Astrocyte (in vitro differentiated cells and primary cell): ENCODE results near the gene FEM1C. TPM values are rescaled to one million over a fixed set of nuclear protein-coding genes. Genes with fewer than 3 reads are reported as not detected.
A peak's percentile ranks its signal among the peaks of the same experiment; 100 is the strongest.

Experiments
- DNase-seq: peaks from one replicate; pipeline ENCODE4 v3.0.0-alpha.2; 2010; ENCODE audit warnings: low read depth
- FAIRE-seq: peaks from 2 replicates; lab custom pipeline; 2011; peaks lifted over from hg19 to GRCh38; lab: Jason Lieb, UNC
- H2AFZ ChIP-seq: 2 replicates; pipeline ENCODE4 v1.6.0; 2012; ENCODE audit warnings: low read depth, low read length, inconsistent platforms
- H3K27ac ChIP-seq: 2 replicates; pipeline ENCODE4 v1.5.1; 2011; ENCODE audit warnings: low read depth, low read length, inconsistent platforms
- H3K27me3 ChIP-seq: 2 replicates; pipeline ENCODE4 v1.6.0; 2011; ENCODE audit warnings: low read length, inconsistent platforms; ENCODE audit not compliant: insufficient read depth
- H3K36me3 ChIP-seq: 2 replicates; pipeline ENCODE4 v1.5.1; 2011; ENCODE audit warnings: low read length, inconsistent platforms; ENCODE audit not compliant: insufficient read depth
- H3K4me1 ChIP-seq: 2 replicates; pipeline ENCODE4 v1.5.1; 2011; ENCODE audit warnings: low read length, inconsistent platforms; ENCODE audit not compliant: insufficient read depth
- H3K4me2 ChIP-seq: 2 replicates; pipeline ENCODE4 v1.6.0; 2012; ENCODE audit warnings: low read length, inconsistent platforms
- H3K4me3 ChIP-seq: 2 replicates; pipeline ENCODE4 v1.5.1; 2011; ENCODE audit warnings: low read depth, mild to moderate bottlenecking, low read length, inconsistent platforms; ENCODE audit not compliant: insufficient read depth
- H3K79me2 ChIP-seq: 2 replicates; pipeline ENCODE4 v1.6.0; 2012; ENCODE audit warnings: mild to moderate bottlenecking, low read length, inconsistent platforms; ENCODE audit not compliant: insufficient read depth
- H3K9ac ChIP-seq: 2 replicates; pipeline ENCODE4 v1.6.0; 2012; ENCODE audit warnings: mild to moderate bottlenecking, low read length, inconsistent platforms
- H3K9me3 ChIP-seq: 2 replicates; pipeline ENCODE4 v1.5.1; 2012; ENCODE audit warnings: low read depth, mild to moderate bottlenecking, low read length, inconsistent platforms; ENCODE audit not compliant: insufficient read depth
- H4K20me1 ChIP-seq: 2 replicates; pipeline ENCODE4 v1.6.0; 2012; ENCODE audit warnings: low read length, inconsistent platforms; ENCODE audit not compliant: insufficient read depth
- H3K27ac Mint-ChIP-seq: one replicate; pipeline ENCODE4 v1.8.0; 2021; ENCODE audit warnings: mild to moderate bottlenecking, mixed read lengths; ENCODE audit not compliant: unreplicated experiment
- H3K27me3 Mint-ChIP-seq: one replicate; pipeline ENCODE4 v1.8.0; 2021; ENCODE audit warnings: low read depth, mixed read lengths; ENCODE audit not compliant: unreplicated experiment
- H3K36me3 Mint-ChIP-seq: one replicate; pipeline ENCODE4 v1.8.0; 2021; ENCODE audit warnings: low read depth, mixed read lengths; ENCODE audit not compliant: unreplicated experiment
- H3K4me1 Mint-ChIP-seq: one replicate; pipeline ENCODE4 v1.8.0; 2021; ENCODE audit warnings: low read depth, mixed read lengths; ENCODE audit not compliant: unreplicated experiment
- H3K4me3 Mint-ChIP-seq: one replicate; pipeline ENCODE4 v1.8.0; 2021; ENCODE audit warnings: mild to moderate bottlenecking, moderate library complexity, mixed read lengths; ENCODE audit not compliant: unreplicated experiment
- H3K9me3 Mint-ChIP-seq: one replicate; pipeline ENCODE4 v1.8.0; 2021; ENCODE audit warnings: mild to moderate bottlenecking, mixed read lengths; ENCODE audit not compliant: unreplicated experiment
- EZH2 ChIP-seq: IDR thresholded peaks from 2 replicates; pipeline ENCODE4 v1.6.1; 2012; ENCODE audit warnings: mild to moderate bottlenecking, low read length, inconsistent platforms; ENCODE audit not compliant: insufficient read depth
- total RNA-seq: library from RNA; stranded (reverse); gene quantifications from 2 replicates; pipeline ENCODE4 v1.2.1, GENCODE V29; 2021
- TF ChIP-seq, protein P1 (sequence below): IDR thresholded peaks from 2 replicates; pipeline ENCODE4 v1.5.1; 2011; ENCODE audit warnings: low read depth, mild to moderate bottlenecking, inconsistent platforms, low read length, moderate library complexity; ENCODE audit not compliant: insufficient read depth

The FEM1C gene
- total RNA-seq, 1 donor from 2014 or later, result 22.9 TPM

DNA sequence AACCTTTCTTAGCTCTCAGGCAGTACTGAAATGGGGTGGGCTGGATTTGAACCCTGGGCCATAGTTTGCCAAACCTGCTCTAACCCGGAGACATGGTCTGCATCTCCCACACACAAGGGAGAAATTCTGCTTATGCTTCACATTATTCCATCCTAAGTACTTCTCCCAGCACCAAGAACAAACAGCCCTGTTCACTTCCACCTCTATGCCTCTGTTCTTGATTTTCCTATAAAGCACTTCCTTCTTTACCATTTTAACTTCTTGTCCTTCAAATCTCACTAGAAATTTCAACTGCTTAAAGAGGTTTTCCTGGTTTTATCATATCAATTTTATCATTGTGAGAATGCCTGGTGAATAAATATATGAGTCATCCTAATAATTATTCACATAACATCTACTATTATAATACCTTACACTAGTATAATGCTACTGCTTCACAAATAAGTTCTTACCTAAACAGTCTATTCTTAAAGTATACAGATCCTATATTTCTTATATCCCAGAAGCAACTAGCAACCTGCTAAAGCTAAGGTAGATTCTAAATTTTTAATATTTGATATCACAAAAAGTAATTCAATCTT is 12.7 kb downstream of the FEM1C start:
- no peaks in the 10 kb centered on the region for H3K27me3 Mint-ChIP-seq
- H3K9me3 Mint-ChIP-seq, result no peaks in the 10 kb centered on the region
- FAIRE-seq (no peak), DNase-seq (no peak)
- Histone ChIP-seq H2AFZ (no peak overlapping the region), H4K20me1 (peaks cover 65% of the 10 kb centered on the region), H3K27me3 (no peaks in the 10 kb centered on the region), H3K36me3 (peaks cover 18% of the 10 kb centered on the region), H3K4me2 (peak overlapping the region; percentile 23), H3K4me3 (no peak overlapping the region), H3K27ac (no peak overlapping the region), H3K9me3 (no peaks in the 10 kb centered on the region), H3K4me1 (peaks cover 19% of the 10 kb centered on the region), H3K9ac (no peak overlapping the region), H3K79me2 (peaks cover 100% of the 10 kb centered on the region)
- H3K27ac Mint-ChIP-seq, result no peak overlapping the region
- no peak overlapping the region for H3K4me3 Mint-ChIP-seq
- peaks cover 14% of the 10 kb centered on the region for H3K36me3 Mint-ChIP-seq
- TF ChIP-seq, protein P1, sequence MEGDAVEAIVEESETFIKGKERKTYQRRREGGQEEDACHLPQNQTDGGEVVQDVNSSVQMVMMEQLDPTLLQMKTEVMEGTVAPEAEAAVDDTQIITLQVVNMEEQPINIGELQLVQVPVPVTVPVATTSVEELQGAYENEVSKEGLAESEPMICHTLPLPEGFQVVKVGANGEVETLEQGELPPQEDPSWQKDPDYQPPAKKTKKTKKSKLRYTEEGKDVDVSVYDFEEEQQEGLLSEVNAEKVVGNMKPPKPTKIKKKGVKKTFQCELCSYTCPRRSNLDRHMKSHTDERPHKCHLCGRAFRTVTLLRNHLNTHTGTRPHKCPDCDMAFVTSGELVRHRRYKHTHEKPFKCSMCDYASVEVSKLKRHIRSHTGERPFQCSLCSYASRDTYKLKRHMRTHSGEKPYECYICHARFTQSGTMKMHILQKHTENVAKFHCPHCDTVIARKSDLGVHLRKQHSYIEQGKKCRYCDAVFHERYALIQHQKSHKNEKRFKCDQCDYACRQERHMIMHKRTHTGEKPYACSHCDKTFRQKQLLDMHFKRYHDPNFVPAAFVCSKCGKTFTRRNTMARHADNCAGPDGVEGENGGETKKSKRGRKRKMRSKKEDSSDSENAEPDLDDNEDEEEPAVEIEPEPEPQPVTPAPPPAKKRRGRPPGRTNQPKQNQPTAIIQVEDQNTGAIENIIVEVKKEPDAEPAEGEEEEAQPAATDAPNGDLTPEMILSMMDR, result no peak
- TF ChIP-seq EZH2, result no peak
- peaks cover 27% of the 10 kb centered on the region for H3K4me1 Mint-ChIP-seq

DNA sequence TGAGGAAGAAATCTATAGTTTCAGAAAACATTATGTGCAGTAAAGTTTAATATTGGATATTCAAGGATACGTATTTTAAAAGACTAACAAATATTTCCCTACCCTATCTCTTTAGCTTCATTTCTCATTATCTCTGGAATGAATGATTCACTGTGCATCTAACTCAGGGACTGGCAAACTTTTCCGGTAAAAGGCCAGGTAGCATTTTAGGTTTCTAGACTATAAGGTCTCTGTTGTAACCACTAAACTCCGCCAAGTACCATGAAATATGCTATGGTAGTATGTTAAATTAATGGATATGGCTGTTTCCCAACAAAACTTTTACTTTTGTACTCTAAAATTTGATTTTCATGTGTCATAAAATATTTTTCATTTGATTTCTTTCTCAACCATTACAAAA is 13.2 kb downstream of the FEM1C start:
- Histone ChIP-seq H3K79me2 (peaks cover 100% of the 10 kb centered on the region), H3K4me3 (no peak overlapping the region), H3K36me3 (peaks cover 16% of the 10 kb centered on the region), H3K9me3 (no peaks in the 10 kb centered on the region), H3K4me2 (peak overlapping the region; percentile 23), H3K27me3 (no peaks in the 10 kb centered on the region), H4K20me1 (peaks cover 65% of the 10 kb centered on the region), H3K27ac (no peak overlapping the region), H3K4me1 (peaks cover 19% of the 10 kb centered on the region), H3K9ac (no peak overlapping the region), H2AFZ (no peak overlapping the region)
- Mint-ChIP-seq H3K4me3 (no peak overlapping the region), H3K27me3 (no peaks in the 10 kb centered on the region), H3K9me3 (no peaks in the 10 kb centered on the region), H3K36me3 (peaks cover 11% of the 10 kb centered on the region), H3K27ac (no peak overlapping the region), H3K4me1 (peaks cover 27% of the 10 kb centered on the region)
- no peak for DNase-seq
- FAIRE-seq, result no peak
- no peak for TF ChIP-seq EZH2
- TF ChIP-seq, protein P1, result no peak

DNA sequence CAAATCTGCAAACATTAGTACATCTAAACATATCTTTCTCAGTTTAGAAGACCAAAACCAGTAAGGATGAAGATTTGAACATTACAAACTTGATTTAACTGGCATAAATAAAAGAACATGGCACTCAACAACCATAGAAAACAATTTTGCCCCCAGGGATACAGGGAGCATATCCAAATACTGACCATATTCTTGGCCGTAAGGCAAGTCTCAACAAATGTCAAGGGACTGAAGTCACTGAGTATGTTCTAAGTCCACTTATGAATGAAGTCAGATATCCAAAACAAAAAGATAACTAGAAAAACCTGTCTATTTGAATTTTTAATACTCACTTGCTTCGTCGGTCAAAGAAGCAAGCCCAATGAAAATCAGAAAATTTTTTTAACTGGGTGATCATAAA is 14.1 kb downstream of the FEM1C start:
- no peak for FAIRE-seq

More for the DNA sequence above, 14.1 kb downstream of the FEM1C start:
- Histone ChIP-seq H3K79me2 (peaks cover 100% of the 10 kb centered on the region), H3K4me2 (peak overlapping the region; percentile 6), H3K4me3 (no peak overlapping the region), H3K27me3 (no peaks in the 10 kb centered on the region), H3K27ac (no peak overlapping the region), H2AFZ (no peak overlapping the region), H3K4me1 (peaks cover 19% of the 10 kb centered on the region), H3K9me3 (no peaks in the 10 kb centered on the region), H4K20me1 (peaks cover 59% of the 10 kb centered on the region), H3K9ac (no peak overlapping the region), H3K36me3 (peaks cover 6% of the 10 kb centered on the region)
- Mint-ChIP-seq H3K27ac (no peak overlapping the region), H3K4me3 (no peak overlapping the region), H3K9me3 (no peaks in the 10 kb centered on the region), H3K36me3 (peaks cover 6% of the 10 kb centered on the region), H3K27me3 (no peaks in the 10 kb centered on the region), H3K4me1 (peaks cover 27% of the 10 kb centered on the region)
- no peak for TF ChIP-seq EZH2
- TF ChIP-seq, protein P1, result no peak
- DNase-seq, result no peak
